HG03575 (cell line): ENCODE results near the gene NOA1.

Experiments used
- ATAC-seq: cut with Tn5 transposase; IDR thresholded peaks from one replicate; pipeline ENCODE4 v1.9.1; 2021; ENCODE audit not compliant: unreplicated experiment, insufficient number of reproducible peaks, low FRiP score; ENCODE audit errors: extremely low read depth

Gene NOA1

DNA sequence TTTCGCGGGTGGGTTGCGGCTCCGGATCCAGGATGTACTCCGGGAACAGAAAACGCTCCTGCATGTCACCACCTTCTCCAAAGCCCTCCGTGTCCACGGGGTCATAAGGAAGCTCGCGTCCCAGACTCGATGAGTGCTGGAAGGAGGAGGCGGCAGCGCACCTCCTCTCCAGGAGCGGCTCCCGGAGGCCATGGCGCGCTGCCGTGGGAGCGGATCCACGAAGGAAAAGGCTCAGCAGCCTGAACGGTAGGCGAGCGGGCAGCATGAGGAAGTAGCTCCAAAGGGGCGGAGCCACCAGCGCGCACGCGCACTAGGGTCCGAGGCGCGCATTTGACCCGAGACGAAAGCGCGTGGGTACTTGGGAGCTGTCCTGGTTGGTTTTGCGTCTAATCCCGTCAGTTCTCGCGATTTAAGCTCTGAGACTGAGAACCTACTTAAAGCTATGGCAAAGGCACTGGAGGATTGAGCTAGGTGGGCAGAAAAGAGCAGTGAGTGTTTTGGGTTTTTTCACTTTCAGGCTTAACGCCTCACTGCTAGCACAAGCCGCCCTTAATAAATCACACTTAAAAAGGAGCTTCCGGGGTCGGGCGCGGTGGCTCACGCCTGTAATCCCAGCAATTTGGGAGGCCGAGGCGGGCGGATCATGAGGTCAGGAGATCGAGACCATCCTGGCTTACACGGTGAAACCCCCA lies at the start of gene NOA1:
Gene NOA1, minus strand, starts transcription at position 286 of the 692 bp plus-strand sequence. Its CDS starts 21 bp downstream, at position 265.
- peak; percentile 82 for ATAC-seq

DNA sequence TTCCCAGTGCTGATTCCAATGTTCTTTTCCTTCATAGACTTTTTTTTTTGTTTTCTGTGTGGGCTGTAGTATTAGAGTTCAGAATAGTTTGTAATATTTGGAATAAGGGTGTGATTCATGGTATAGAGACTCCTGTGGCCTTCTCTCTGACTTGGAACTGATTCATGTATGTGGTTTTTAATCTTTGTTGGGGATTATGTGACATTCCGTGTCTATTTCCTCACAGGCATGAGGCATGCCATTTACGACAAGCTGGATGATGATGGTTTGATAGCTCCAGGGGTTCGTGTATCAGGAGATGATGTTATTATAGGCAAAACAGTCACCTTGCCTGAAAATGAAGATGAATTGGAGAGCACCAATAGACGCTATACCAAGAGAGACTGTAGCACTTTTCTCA lies 45.7 kb upstream of the NOA1 start:
- ATAC-seq: no peak

DNA sequence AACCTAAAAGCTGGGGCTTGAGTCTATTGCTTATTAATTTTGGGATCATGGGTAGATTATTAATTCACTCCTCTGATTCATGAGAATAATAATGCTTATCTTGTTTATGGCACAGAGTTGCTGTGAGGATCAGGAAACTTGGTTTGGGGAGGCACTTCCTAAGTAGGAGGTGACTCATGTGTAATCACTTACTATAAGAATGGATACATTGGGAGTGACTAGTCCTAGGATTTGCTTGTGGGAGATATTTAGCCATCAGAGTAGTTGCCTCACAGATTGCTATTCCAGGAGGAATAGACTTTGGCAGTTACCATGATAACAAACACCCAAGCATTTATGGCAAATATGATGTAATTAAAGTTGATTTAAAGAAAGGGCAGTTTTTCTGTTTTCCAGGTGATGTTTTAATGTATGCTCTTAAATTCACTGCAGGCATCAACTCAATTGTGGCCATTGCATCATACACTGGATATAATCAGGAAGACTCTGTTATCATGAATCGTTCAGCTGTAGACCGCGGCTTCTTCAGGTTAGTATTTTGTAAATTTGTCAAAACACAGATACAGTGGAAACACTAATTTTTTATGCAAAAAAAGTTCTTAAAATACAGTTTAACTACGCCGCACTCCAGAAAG lies 43.2 kb upstream of the NOA1 start:
- ATAC-seq: no peak

GRCh38 chr4:57018980-57019379 lies 41.6 kb upstream of the NOA1 start:
- no peak for ATAC-seq

DNA sequence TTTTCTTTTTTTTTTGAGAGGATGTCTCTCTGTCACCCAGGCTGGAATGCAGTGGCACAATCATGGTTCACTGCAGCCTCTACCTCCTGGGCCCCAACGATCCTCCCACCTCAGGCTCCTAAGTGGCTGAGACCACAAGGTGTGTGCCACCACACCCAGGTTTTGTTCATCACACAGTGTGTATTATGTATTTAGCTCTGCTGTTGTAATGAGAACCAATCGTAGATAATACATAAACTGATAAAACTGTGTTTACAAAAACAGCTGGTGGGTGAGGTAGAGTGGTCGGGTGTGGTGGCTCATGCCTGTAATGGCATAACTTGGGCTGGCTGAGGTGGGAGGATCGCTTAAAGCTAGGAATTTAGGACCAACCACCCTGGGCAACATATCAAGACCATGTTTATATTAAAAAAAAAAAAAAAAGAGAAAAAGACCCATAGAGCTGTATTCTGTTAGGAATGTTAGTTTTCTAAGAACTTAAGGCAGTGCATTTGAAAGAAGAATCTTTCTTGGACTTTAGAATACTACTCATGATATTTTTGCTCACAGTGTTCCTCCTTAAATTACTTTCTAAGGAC lies 36.2 kb upstream of the NOA1 start:
- ATAC-seq: no peak

DNA sequence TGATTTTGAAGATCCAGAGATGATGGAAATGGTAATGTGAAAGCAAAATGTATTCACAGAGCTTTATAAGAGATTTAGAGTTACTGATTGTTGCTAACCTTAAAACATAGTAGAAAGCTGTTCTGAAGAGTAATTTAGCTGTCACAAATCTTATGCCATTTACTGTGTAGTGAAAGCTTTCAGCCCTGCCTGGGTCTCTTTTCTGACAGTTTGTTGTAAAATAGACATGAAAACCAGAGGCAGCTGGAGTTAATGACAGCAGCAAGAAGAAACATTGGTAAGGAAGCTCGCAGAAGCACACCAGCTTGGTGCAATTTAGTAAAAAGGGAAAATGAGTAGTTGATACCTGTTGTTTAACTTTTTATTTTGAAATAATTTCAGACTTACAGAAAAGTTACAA lies 22.3 kb upstream of the NOA1 start:
- no peak for ATAC-seq

- no peak for ATAC-seq
Measured at GRCh38 chr4:56995525-56995924, 18.1 kb upstream of the NOA1 start.

DNA sequence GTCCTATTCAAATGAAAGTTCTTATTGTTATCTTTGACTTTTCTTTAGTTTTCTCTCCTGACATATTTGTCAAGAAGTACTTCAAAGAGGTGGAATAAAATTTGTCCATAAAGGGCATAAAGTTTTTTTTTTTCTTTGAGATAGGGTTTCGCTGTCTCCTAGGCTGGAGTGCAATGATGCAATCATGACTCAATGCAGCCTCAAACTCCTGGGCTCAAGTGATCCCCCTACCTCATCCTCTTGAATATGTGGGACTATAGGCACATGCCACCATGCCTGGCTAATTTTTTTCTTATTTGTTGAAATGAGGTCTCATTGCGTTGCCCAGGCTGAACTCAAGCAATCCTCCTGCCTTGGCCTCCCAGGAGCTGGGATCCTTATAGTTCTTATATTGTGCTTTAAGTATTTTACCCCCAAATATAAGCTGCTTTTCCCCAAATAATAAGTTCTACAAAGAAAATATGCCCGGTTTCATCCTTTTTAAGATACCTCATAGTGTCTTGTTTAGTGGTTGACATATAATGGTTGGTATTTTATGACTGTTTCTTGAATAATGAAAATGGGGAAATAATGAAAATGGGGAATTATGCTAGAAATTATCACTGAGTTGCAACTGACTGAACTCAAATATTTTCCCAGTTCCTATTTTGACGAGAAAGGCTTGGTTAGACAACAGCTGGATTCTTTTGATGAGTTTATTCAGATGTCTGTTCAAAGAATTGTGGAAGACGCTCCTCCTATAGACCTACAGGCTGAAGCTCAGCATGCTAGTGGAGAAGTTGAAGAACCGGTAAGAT lies 12.9 kb upstream of the NOA1 start:
- ATAC-seq: no peak

DNA sequence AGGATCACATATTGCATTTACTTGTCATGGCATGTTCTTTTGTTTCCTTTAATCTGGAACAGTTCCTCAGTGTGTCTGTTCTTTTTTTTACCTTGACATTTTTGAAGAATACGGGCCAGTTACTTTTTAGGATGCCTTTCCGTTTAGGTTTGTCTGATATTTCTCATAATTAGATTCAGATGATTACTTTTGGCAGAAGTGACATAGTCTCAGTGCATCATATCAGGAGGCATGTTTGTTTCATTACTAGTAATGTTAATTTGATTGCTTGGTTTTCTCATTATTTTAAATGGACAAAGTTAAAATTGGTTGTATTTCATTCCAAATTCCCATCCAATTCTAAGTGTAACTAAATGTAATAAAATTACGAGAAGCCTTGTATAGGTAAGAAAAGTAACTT lies 9.5 kb upstream of the NOA1 start:
- ATAC-seq: no peak

DNA sequence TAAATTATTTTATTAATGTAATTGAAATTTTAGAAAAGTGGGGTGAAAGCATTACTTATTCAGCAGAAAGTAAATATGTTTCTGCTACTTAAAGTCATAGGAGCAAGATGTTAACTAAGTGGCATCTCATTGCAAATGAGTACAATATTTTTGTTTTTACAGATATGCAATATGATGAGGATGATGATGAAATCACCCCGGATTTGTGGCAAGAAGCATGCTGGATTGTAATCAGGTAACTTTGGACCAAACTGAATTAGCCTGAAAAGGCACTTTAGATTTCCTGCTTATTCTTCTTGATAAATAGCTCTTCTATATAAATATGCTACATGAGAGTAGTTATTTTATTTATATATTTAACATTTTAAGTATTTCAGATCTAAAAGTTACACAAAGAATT lies 8.8 kb upstream of the NOA1 start:
- no peak for ATAC-seq

DNA sequence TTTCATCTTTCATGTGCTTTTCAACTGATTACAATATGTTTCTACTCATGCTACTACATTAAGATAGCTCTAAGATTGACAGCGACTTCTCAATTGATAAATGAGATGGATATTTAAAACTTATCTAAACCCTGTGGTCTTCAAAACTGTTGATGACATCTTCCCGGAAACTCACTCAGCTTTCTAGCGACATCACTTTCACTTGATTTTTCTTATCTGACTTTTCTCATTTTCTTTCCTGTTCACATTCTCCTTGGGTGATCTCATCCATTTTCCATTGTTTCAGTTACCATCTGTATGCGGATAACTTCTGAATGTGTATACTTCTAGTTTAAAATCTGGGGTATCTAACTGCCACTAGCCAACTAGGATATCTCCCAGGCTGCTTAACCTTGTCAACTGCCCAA lies 4.4 kb upstream of the NOA1 start:
- no peak for ATAC-seq

- no peak for ATAC-seq
Measured at GRCh38 chr4:56979421-56980072, 2.1 kb upstream of the NOA1 start.

DNA sequence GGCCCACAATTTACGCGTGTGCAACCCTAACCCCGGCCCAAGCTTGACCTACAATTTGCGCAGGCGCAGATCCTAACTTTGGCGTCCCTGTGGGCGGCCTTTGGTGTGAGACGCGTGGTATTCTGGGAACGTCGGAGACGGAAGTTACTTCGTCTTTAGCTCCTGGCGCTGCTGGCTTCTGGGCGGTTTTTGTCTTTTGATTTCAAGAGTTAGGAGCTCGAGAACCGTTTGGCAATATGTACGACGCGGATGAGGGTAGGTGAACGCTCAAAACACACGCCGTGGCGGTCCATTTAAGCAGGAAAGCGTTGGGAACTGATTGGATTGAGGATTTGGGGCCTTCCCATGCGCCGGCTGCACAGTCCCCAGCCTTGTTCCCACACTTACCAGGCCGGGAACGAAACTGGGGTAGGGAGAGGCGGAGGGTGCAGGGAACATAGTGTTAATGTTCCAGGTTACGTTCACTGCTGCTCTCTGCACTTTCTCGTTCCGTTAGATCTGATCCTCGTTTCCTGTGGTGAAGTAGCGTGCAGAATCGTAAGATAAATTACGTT lies 1.4 kb upstream of the NOA1 start, which contains the start of gene POLR2B:
Gene POLR2B, plus strand, starts transcription at position 147 of the 554 bp plus-strand sequence. Its CDS starts 90 bp downstream, at position 237.
- ATAC-seq: peak; percentile 28

- ATAC-seq: no peak
Measured at GRCh38 chr4:56976837-56977320, 527 bp downstream of the NOA1 start.

DNA sequence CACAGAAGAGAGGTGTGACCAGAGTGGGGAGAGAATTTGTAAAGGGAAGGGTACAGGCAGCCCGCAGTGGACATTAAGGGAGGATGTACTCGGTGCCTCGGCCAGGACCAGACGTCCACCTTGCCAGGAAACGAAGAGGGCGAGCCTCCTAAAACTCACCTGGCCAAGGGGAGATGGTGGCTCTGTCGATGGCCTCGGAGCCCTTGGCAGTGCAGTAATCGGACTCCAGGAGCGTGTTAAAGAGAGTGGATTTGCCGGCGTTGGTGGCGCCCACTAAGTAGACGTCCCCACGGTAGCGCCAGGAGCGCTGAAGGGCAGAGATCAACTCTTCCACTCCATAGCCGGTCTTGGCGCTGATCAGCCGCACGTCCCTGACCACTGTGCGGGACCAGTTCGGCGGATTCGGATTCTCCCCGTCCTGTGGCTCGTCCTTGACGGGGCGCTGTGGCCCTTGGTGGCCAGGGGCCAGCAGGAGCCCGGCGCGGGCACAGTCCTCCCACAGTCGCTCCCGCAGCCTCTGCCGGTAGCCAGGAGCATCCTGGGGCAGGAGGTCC lies 1.0 kb downstream of the NOA1 start:
- no peak for ATAC-seq

DNA sequence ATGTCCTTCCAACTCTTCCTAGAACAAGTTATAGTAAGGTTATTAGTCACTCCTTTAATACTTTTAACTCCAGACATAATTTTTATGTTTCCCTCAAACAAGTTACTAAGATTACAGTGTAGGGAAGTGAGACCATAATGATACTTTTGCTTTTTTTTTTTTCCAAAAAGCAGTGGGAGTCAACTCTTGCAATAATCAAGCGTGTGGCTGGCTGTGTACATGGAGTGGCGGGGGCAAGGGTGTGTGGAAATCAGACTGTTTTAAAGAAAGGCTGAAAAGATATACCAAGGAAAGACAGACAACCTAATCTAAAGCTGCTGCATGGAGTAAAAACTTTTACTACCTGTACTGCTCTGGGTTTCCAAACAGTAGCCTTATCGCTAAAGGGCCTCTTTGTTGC lies 4.1 kb downstream of the NOA1 start:
- no peak for ATAC-seq

DNA sequence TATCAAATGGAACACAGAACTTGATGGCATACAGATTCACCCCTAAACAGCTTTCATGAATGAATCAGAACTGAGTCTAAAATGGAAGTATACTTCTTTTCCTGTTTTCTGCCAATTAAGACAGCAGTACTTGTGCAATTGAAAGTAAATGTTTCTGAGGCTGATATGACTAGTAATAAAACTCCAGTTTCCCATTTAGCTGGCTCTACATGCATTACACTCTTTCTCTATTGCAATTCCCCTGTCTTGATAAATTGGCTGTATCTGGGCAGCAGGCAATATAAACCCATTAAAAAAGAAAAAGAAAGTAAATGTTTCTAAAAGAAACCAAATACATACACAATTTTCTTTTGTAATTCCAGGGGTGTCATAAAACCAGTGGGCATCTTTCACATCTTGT lies 4.6 kb downstream of the NOA1 start:
- ATAC-seq: no peak

- ATAC-seq: no peak
Measured at GRCh38 chr4:56972389-56972788, 5.0 kb downstream of the NOA1 start.
